Muscle of leg (tissue), 11 donors: Measurements from ENCODE around the gene BCAR3. TPM values are rescaled to one million over a fixed set of nuclear protein-coding genes. Genes with fewer than 3 reads are reported as not detected.

Experiments
- DNase-seq: peaks from one replicate; pipeline ENCODE4 v3.0.0; 2013
- H3K27ac ChIP-seq: one replicate; pipeline ENCODE4 v1.5.1; 2013; ENCODE audit warnings: mild to moderate bottlenecking, low read length, control low read depth
- H3K27me3 ChIP-seq: one replicate; pipeline ENCODE4 v1.6.1; 2013; ENCODE audit warnings: low read length; ENCODE audit not compliant: control insufficient read depth, insufficient read depth
- H3K36me3 ChIP-seq: one replicate; pipeline ENCODE4 v1.6.1; 2013; ENCODE audit warnings: low read length; ENCODE audit not compliant: control insufficient read depth, insufficient read depth
- H3K4me1 ChIP-seq: one replicate; pipeline ENCODE4 v1.6.1; 2013; ENCODE audit warnings: low read length; ENCODE audit not compliant: control insufficient read depth, insufficient read depth
- H3K4me3 ChIP-seq: one replicate; pipeline ENCODE4 v1.5.1; 2013; ENCODE audit warnings: low read length, control low read depth
- H3K9me3 ChIP-seq: replicated peaks from 2 replicates; pipeline ENCODE4 v1.6.1; 2013; ENCODE audit warnings: low read depth, low read length; ENCODE audit not compliant: control insufficient read depth
- WGBS: methylation state at CpG from one replicate; pipeline ENCODE4 v1.1.5; 2013; ENCODE audit warnings: missing lambda C conversion rate; ENCODE audit not compliant: insufficient coverage; 5-methylcytosine and 5-hydroxymethylcytosine counted together
- polyA plus RNA-seq, 8 donors: library from polyadenylated mRNA; unstranded; fragments of 120-200 nt; gene quantifications; one replicate each; pipeline versions ENCODE4 v1.2.1 to v1.2.3, GENCODE V29; 2013; ENCODE audit warnings: inconsistent platforms in 1 of 8, low replicate concordance in 1 of 8; ENCODE audit not compliant: insufficient read length in 8 of 8, insufficient read depth in 1 of 8
- total RNA-seq: library from RNA; stranded (reverse); fragments of 120-200 nt; gene quantifications from one replicate; pipeline ENCODE4 v1.2.4, GENCODE V29; 2013

The BCAR3 gene
- total and polyA plus RNA-seq, 9 donors: 15.3 to 19.0 (median 16.4) TPM

DNA sequence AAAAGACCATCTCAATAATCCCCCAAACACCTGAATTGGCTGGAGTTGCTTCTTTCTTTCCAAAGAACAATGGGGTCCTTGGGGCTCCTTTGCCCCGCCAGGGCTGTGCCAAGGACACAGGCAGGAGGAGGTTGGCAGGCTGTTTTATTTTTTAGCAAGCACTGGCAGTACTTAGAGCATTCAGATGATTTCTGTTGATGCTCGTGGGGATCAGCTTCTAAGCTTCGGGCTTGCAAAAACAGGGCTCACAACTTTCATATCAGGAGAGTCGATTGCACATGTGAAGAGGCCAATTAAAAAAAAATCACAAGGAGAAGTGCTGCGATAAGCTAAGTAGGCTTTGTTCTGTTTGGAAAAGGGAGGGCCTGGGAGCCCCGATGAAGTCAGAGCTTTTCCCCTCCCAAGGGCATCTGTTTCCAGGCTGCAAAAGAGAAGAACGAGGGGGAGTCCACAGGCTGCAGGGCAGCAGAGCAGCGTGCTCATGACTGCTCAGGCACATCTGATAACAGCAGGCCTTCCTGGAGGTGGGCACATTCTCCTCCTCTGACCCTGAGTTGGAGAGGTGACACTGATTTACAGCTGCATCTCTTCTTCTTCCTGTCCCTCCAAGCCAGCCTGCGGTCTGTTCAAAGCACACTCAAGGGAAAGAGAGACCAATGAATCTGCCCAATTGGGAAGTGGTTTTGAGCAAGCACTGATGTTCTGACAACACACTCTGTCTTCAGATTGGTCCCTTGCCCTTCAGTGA, 27.3 kb upstream of the BCAR3 start:
- WGBS: 24% methylated on average over 4 of the region's 9 CpGs
- H3K27ac ChIP-seq: no peak overlapping the region

DNA sequence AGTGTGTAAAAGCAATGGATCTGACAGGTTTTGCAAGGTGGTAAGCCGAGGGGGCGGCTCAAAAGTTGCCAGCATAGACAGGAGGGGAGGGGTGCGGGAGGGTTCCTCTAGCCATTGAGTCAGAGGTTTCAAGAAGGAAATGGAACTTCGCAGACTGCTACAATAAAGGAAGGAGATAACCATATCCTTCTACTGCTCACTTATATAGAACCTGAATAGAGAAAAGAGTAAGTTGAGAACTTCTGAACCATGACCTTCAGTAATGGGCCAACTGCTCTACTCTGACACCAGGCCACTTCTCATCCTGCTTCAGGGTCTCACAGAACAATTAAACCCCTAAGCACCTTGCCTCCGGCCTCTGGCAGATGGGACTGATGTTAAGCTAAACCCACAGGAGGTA, 26.3 kb upstream of the BCAR3 start:
- no CpG with 5 or more reads among the region's 5 CpGs for WGBS
- Histone ChIP-seq H3K4me1 (peaks cover 11% of the 10 kb centered on the region), H3K36me3 (no peaks in the 10 kb centered on the region), H3K4me3 (no peak overlapping the region), H3K27ac (no peak overlapping the region), H3K9me3 (no peaks in the 10 kb centered on the region), H3K27me3 (no peaks in the 10 kb centered on the region)
- no peak for DNase-seq

More for the DNA sequence above, 27.3 kb upstream of the BCAR3 start:
- no peaks in the 10 kb centered on the region for H3K36me3 ChIP-seq
- no peaks in the 10 kb centered on the region for H3K9me3 ChIP-seq
- H3K4me1 ChIP-seq: peaks cover 9% of the 10 kb centered on the region
- no peak overlapping the region for H3K4me3 ChIP-seq
- H3K27me3 ChIP-seq: no peaks in the 10 kb centered on the region
- peak; percentile 53 for DNase-seq

DNA sequence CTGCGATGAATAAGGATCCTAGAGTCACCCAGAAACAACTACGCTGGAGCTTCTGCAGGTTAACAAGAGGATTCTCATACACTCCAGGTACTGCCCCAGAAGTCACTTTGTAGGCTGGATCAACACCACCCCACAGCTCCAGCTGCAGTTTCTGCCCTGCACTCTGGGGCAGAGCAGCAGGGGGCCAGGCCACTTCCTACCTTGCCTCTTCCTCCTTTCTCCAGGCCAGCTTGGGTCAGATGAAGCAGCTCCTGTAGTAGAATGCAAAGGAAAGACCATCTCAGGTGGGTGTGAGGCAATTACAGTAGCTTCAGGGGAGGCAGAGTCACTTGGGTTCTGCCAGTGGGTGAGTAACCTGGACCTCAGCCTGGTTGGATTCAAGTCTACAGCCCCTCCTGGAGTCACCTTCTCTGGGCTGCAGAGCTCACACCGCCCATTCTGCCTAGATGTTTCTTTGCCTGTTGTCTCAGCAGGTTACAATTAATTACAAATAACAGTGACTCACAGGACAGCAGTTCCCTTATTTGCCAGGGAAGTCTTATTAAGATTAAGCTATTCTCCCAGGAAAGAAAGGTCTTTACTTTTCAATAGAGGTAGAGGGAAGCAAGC, 24.4 kb upstream of the BCAR3 start:
- 92% methylated on average over 2 of the region's 3 CpGs for WGBS
- no peak overlapping the region for H3K4me3 ChIP-seq
- H3K27me3 ChIP-seq: no peaks in the 10 kb centered on the region
- no peaks in the 10 kb centered on the region for H3K36me3 ChIP-seq
- no peak overlapping the region for H3K27ac ChIP-seq
- no peaks in the 10 kb centered on the region for H3K9me3 ChIP-seq
- DNase-seq: no peak
- peaks cover 24% of the 10 kb centered on the region for H3K4me1 ChIP-seq

GRCh38 chr1:93704052-93704451, 22.4 kb upstream of the BCAR3 start:
- H3K36me3 ChIP-seq: no peaks in the 10 kb centered on the region
- H3K27me3 ChIP-seq: no peaks in the 10 kb centered on the region
- no peak overlapping the region for H3K4me3 ChIP-seq
- 33% methylated on average over 1 of the region's 2 CpGs for WGBS
- no peak overlapping the region for H3K27ac ChIP-seq
- no peaks in the 10 kb centered on the region for H3K9me3 ChIP-seq
- DNase-seq: peak; percentile 56
- peaks cover 21% of the 10 kb centered on the region for H3K4me1 ChIP-seq

DNA sequence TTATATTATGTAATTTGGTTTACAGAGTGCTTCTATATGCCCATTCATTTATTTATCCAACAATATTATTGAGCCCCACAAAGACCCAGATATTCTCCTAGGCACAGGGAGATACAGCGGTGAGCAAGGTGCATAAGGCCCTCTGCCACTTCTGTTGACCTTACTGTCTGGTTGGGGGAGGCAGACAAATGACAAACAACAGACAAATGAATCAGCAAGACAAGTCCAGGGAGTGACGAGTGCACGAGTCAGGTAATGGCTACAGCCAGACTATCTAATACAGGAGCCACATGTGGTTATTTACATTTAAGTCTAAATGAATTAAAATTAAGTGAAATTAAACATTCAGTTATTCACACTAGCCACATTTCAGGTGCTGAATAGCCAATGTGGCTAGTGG, 22.0 kb upstream of the BCAR3 start:
- Histone ChIP-seq H3K4me3 (no peak overlapping the region), H3K4me1 (peaks cover 16% of the 10 kb centered on the region), H3K9me3 (no peaks in the 10 kb centered on the region), H3K27me3 (no peaks in the 10 kb centered on the region), H3K27ac (no peak overlapping the region), H3K36me3 (no peaks in the 10 kb centered on the region)
- DNase-seq: no peak
- WGBS: 89% methylated on average over 1 of the region's 3 CpGs

- peak overlapping the region; percentile 18 for H3K27ac ChIP-seq
- no peak for DNase-seq
- 42% methylated on average over 1 of the region's 3 CpGs for WGBS
Measured at GRCh38 chr1:93702828-93703183, 21.2 kb upstream of the BCAR3 start.

DNA sequence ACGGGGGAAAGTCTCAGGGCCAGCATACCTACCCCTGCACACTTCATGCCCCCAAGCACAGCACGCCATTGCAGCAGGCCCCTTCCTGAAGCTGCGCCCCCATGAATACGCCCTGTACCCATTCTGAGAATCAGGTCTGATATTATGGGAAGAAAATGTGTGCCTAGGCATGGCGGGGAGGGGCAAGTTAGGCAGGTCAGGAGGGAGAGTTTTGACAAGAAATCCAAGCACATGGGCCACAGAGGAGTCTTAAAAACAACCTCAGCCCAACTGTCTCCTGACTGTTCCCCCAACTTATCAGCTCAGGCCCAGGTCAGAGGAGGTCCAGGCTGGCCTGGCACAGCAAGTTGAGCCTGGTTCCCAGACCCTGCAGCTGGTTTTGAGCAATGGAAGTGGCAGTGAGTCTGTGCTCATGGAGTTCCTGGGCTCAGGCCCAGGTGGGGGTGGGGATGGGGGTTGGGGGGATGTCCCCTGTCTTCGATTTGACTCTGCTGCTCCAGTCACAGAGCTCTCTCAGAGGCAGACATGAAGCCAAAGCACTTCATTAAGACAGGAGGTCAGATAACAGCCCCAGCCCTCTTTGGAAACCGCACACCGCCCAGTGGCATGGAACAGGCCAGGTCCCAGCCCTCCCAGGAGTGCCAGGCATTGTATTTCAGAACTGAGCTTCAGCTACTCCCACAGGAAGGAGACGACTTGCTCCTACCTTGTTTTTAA, 20.6 kb upstream of the BCAR3 start:
- no peaks in the 10 kb centered on the region for H3K9me3 ChIP-seq
- 47% methylated on average over 5 of the region's 9 CpGs for WGBS
- DNase-seq: peak; percentile 39
- peaks cover 15% of the 10 kb centered on the region for H3K4me1 ChIP-seq
- no peaks in the 10 kb centered on the region for H3K27me3 ChIP-seq
- H3K27ac ChIP-seq: peak overlapping the region; percentile 18
- no peaks in the 10 kb centered on the region for H3K36me3 ChIP-seq
- no peak overlapping the region for H3K4me3 ChIP-seq

More at GRCh38 chr1:93702828-93703183, 21.2 kb upstream of the BCAR3 start:
- Histone ChIP-seq H3K36me3 (no peaks in the 10 kb centered on the region), H3K9me3 (no peaks in the 10 kb centered on the region), H3K27me3 (no peaks in the 10 kb centered on the region), H3K4me1 (peaks cover 15% of the 10 kb centered on the region), H3K4me3 (no peak overlapping the region)

DNA sequence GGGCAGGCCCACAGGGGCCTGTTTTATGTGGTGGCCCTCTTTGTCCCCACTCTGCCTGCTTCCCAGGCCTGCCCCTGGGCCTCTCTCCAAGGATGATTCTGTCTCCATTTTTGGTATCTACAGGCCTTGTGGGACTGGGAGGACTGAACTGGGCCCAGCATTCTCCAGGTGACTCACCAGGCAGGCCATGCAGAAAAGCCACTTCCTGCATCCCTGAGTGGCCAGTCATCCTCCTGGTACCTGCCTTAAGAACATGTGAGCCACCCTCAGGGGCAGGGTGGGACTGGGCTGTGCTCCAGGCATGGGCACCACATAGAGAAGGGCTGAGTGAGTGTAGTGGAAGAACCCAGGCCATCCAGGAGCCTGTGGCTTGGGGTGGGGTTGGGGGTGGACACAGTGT, 20.0 kb upstream of the BCAR3 start:
- Histone ChIP-seq H3K27ac (no peak overlapping the region), H3K27me3 (no peaks in the 10 kb centered on the region), H3K36me3 (no peaks in the 10 kb centered on the region), H3K4me1 (peaks cover 15% of the 10 kb centered on the region), H3K4me3 (no peak overlapping the region), H3K9me3 (no peaks in the 10 kb centered on the region)
- no peak for DNase-seq

GRCh38 chr1:93700532-93701469, 19.2 kb upstream of the BCAR3 start:
- peaks cover 15% of the 10 kb centered on the region for H3K4me1 ChIP-seq
- WGBS: 84% methylated on average over 12 of the region's 22 CpGs

More at GRCh38 chr1:93700532-93701469, 19.2 kb upstream of the BCAR3 start:
- no peak overlapping the region for H3K4me3 ChIP-seq
- H3K27ac ChIP-seq: no peak overlapping the region
- H3K9me3 ChIP-seq: no peaks in the 10 kb centered on the region
- DNase-seq: no peak
- no peaks in the 10 kb centered on the region for H3K36me3 ChIP-seq
- H3K27me3 ChIP-seq: no peaks in the 10 kb centered on the region
